Kidney (tissue), 14 donors: Measurements from ENCODE around the gene IFNL3. TPM values are rescaled to one million over a fixed set of nuclear protein-coding genes. Genes with fewer than 3 reads are reported as not detected.
A peak's percentile ranks its signal among the peaks of the same experiment; 100 is the strongest.
"Not testable (repeated sequence)": the region's sequence is repeated elsewhere in the genome, so short reads cannot be mapped to it uniquely, and the experiment has no call there.

Experiments
- DNase-seq, 5 donors: peaks; one replicate each; pipeline ENCODE4 v3.0.0-alpha.2; 2013 to 2020
- FAIRE-seq: peaks from 2 replicates; lab custom pipeline; 2012; peaks lifted over from hg19 to GRCh38; lab: Jason Lieb, UNC
- H3K27ac ChIP-seq, 2 donors: one replicate each; pipeline ENCODE4 v1.7.0; 2013; ENCODE audit warnings: low read depth in 2 of 2, low read length in 2 of 2, inconsistent platforms in 1 of 2
- H3K27me3 ChIP-seq: one replicate; pipeline ENCODE4 v1.7.1; 2013; ENCODE audit warnings: low read length, inconsistent platforms; ENCODE audit not compliant: control insufficient read depth, insufficient read depth
- H3K36me3 ChIP-seq, 3 donors: one replicate each; pipeline versions ENCODE4 v1.7.0 to v1.7.1; 2013; ENCODE audit warnings: low read length in 3 of 3, control low read depth in 1 of 3, inconsistent platforms in 1 of 3; ENCODE audit not compliant: insufficient read depth in 3 of 3, control insufficient read depth in 2 of 3
- H3K4me1 ChIP-seq, 3 donors: one replicate each; pipeline versions ENCODE4 v1.7.0 to v1.7.1; 2013; ENCODE audit warnings: low read length in 3 of 3, inconsistent platforms in 1 of 3, low read depth in 1 of 3; ENCODE audit not compliant: control insufficient read depth in 2 of 3, insufficient read depth in 2 of 3
- H3K4me3 ChIP-seq, 3 donors: one replicate each; pipeline versions ENCODE4 v1.7.0 to v1.8.1; 2013; ENCODE audit warnings: low read length in 3 of 3, control low read depth in 1 of 3, inconsistent platforms in 1 of 3
- H3K9ac ChIP-seq, 3 donors: one replicate each; pipeline versions ENCODE4 v1.7.0 to v1.7.1; 2013; ENCODE audit warnings: low read length in 3 of 3, control low read depth in 1 of 3, inconsistent platforms in 1 of 3
- H3K9me3 ChIP-seq, 3 donors: one replicate each; pipeline versions ENCODE4 v1.7.0 to v1.7.1; 2013; ENCODE audit warnings: low read length in 3 of 3, control low read depth in 1 of 3, inconsistent platforms in 1 of 3; ENCODE audit not compliant: control insufficient read depth in 2 of 3, insufficient read depth in 1 of 3
- CTCF ChIP-seq: IDR thresholded peaks from 3 replicates; pipeline ENCODE4 v1.5.1; 2012; ENCODE audit warnings: mild to moderate bottlenecking, moderate library complexity, borderline replicate concordance; ENCODE audit not compliant: insufficient read depth; ENCODE audit errors: extremely low read depth
- intact Hi-C: fragments of 100-400 bp; cut with DNase I; formaldehyde crosslinking; loops from one replicate; pipeline ENCODE4 v1.11.1; 2022
- polyA plus RNA-seq: library from polyadenylated mRNA; stranded (reverse); fragments of 350-450 nt; fragmentation: Illumina TruSeq; extraction: RNeasy Lipid Tissue Mini Kit (QIAGEN cat#74804); gene quantifications from one replicate; pipeline ENCODE4 v1.2.3, GENCODE V29; 2014; ENCODE audit warnings: low read depth, low replicate concordance; ENCODE audit not compliant: insufficient read depth
- total RNA-seq: library from RNA; stranded (reverse); fragmentation: NEBNext Ultra II Directional; extraction: Animal tissue kit (Norgen Biotek cat#: 25700); gene quantifications from one replicate; pipeline ENCODE4 v1.2.1, GENCODE V29; 2021
- donor health status: control.
- donor health status: control.
- donor health status: control.
- donor health status: control.
- donor health status: control.
- donor health status: DM: yes; HTN: yes; CAD: no.
- donor health status: Normal renal cell carcinoma (clear cell type).

The IFNL3 gene
- total and polyA plus RNA-seq, 2 donors from 2014 or later, result not detected

- peak in 4 of 5 donors; percentile 27 to 64 (median 50) for DNase-seq
- H3K4me3 ChIP-seq, result no peak overlapping the region
- no peak for TF ChIP-seq CTCF
Measured at GRCh38 chr19:39247701-39248664, 3.2 kb upstream of the IFNL3 start.

GRCh38 chr19:39246951-39247669, 2.3 kb upstream of the IFNL3 start:
- Histone ChIP-seq H3K27me3 (peaks cover 18% of the 10 kb centered on the region), H3K4me1 (peaks cover 0 to 2% (median 0%) of the 10 kb centered on the region in 3 donors), H3K9ac (no peak overlapping the region), H3K27ac (no peak overlapping the region), H3K9me3 (no peaks in the 10 kb centered on the region), H3K4me3 (no peak overlapping the region), H3K36me3 (no peaks in the 10 kb centered on the region)
- no peak for FAIRE-seq
- peak; percentile 69 to 86 (median 78) for DNase-seq
- no peak for TF ChIP-seq CTCF
- intact Hi-C loops, result no loop called here

More at GRCh38 chr19:39247701-39248664, 3.2 kb upstream of the IFNL3 start:
- peaks cover 18% of the 10 kb centered on the region for H3K27me3 ChIP-seq
- intact Hi-C loops, result no loop called here
- H3K9me3 ChIP-seq, result no peaks in the 10 kb centered on the region
- no peak overlapping the region for H3K9ac ChIP-seq
- no peaks in the 10 kb centered on the region for H3K36me3 ChIP-seq
- H3K4me1 ChIP-seq, result peaks cover 0 to 2% (median 0%) of the 10 kb centered on the region in 3 donors
- FAIRE-seq, result no peak
- H3K27ac ChIP-seq, result no peak overlapping the region

- H3K4me1 ChIP-seq, intact Hi-C loops, FAIRE-seq, H3K27ac ChIP-seq, H3K9me3 ChIP-seq, DNase-seq, H3K9ac ChIP-seq, H3K4me3 ChIP-seq, H3K36me3 ChIP-seq: not testable (repeated sequence)
- H3K27me3 ChIP-seq, result peaks cover 18% of the 10 kb centered on the region
Measured at GRCh38 chr19:39245166-39245565, 360 bp upstream of the IFNL3 start.

- H3K4me1 ChIP-seq, H3K4me3 ChIP-seq, DNase-seq, FAIRE-seq, intact Hi-C loops, H3K27ac ChIP-seq, H3K36me3 ChIP-seq, H3K27me3 ChIP-seq, H3K9me3 ChIP-seq, H3K9ac ChIP-seq: not testable (repeated sequence)
Measured at GRCh38 chr19:39243741-39244140, 1.1 kb downstream of the IFNL3 start.
